HG03159 (cell line): Measurements from ENCODE around the gene ATOSA.

Source experiments
- ATAC-seq: cut with Tn5 transposase; IDR thresholded peaks from one replicate; pipeline ENCODE4 v1.9.1; 2021; ENCODE audit warnings: mild to moderate bottlenecking, moderate library complexity; ENCODE audit not compliant: unreplicated experiment

ATOSA gene

DNA sequence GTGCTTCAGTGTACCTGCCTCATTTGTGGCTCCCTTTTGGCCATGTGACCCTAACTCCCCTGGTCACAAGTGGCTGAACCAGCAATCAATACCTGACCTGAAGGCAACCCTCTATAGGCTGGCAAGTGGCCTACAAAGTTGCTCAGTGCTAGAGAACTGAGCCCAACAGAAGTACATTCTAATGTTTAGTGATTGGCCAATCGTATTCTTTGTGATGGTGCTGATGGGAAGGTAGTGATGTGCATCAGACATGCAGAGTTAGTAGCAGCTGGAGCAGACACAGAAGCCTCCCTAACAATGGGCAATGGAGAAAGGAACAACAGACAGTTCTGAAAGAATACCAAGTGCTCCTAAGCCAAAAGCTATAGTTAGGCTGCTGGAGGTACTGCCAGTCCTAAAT is 10.4 kb upstream of the ATOSA start:
- no peak for ATAC-seq

DNA sequence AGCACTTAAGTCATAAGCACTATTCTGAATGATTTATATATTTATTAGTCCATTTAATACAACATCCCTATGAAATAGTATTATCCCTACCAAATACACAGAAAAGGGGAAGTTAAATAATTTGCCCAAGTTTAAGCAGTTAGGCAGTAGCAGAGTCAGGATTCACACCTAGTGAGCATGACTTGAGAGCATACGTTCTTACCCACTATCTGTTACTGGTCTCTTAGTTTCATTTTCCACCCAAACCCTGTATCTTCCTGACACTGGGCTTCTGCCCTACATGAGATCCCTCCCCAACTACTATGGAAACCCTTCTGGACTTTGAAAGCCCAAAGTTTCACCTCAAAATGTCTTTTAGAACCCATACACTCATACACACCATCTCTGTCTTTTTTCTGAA is 4.4 kb upstream of the ATOSA start:
- peak; percentile 37 for ATAC-seq

- ATAC-seq: no peak
Observed at GRCh38 chr15:52682781-52683180, 3.6 kb upstream of the ATOSA start.

- ATAC-seq: no peak
Observed at GRCh38 chr15:52682200-52682599, 3.0 kb upstream of the ATOSA start.

DNA sequence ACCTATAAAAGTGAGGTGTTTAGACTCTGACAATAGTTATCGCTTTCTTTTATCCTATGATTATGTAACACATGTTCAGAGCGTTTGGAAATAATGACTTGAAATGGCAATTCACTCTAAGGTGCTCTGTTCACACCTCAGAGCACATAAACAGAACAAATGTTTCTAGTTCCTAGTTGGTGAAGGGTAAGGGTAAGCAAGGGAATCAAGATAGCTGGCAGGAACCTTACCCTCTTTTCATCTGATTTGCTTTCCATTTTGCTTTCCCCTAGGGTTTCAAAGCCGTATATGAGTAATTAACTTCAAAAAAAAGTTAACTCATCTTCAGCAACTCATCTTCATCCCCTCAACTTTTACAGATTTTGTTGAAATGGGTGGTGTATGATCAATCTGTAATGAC is 2.3 kb upstream of the ATOSA start:
- ATAC-seq: no peak

GRCh38 chr15:52680761-52681160 is 1.6 kb upstream of the ATOSA start:
- no peak for ATAC-seq

GRCh38 chr15:52680041-52680391 is 828 bp upstream of the ATOSA start:
- ATAC-seq: no peak

- peak; percentile 27 for ATAC-seq
Observed at GRCh38 chr15:52678468-52679231, 538 bp downstream of the ATOSA start.

DNA sequence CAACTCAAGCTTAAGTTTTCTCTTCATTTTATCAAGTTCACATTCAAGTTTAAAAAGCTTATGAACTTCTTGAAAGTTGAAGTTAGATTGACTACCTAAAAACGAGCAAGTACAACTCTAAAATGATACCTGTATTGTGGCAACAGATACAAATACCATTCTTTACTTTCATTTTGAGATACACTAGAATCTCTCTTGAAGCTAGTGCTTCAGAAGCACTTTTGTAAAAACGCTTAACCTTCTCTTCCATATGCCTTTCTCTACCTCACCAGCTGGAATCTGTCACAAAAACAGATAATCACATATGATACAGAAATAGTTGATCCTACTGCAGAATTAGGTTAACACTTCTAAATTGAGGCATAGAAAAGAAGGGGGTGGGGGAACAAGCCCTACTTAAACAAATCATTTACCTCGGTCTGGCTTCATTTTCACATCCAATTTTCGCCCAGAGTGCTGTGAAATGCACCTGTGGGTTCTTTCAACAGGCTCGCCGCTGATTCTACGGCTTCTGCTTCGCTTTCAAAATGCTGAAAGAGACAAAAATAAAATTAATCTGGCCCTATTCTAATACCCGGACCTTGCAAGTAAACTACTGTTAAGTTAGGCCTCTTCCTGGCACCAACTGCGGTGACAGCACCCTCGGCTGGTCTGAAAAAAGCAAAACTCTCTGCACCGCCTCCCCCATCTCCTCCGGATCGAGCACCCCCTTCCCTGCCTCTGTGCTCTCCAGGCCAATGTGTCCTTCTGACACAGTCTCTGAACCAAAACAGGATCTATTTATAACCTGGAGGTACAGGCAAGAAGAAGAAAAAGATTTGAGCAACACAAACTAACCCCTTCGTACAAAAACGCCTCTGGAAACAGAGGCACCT is 1.4 kb downstream of the ATOSA start:
- ATAC-seq: peak; percentile 27

DNA sequence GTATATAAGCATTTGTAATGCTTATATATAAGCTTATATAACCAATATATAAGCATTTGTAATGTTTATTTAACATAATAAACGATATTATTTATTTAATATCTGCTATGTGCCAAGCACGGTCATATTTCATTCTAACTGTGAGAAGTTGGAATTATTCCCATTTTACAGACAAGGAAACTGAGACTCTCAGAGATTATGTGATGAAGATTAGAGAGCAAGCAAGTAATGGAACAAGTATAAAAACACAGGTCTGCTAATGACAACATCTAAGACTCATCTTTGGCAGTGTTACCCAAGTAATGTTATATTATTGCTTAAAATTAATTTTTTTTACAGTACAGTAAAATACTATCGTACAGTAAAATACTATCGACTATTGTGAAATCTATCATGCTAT is 4.4 kb downstream of the ATOSA start:
- no peak for ATAC-seq

DNA sequence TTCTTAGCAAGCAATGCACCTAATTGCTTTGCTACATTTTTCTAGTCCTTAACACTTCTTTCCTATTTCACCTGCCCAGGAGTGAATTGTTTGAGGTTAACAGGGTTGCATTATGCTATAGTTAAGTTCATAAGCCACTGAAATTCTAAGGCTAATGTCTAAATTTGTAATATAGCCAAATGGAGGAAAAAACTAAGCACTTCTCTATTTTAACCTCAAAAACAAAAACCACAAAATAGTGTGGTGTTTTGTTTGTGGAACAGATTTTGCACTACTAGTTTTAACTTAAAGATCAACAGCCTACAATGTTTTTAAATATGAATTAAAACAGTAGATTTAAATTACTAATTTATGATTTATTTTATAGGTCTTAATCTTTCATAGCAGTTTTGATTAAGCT is 5.5 kb downstream of the ATOSA start:
- ATAC-seq: no peak

- ATAC-seq: no peak
Observed at GRCh38 chr15:52673312-52673711, 5.9 kb downstream of the ATOSA start.

GRCh38 chr15:52672661-52673060 is 6.5 kb downstream of the ATOSA start:
- ATAC-seq: no peak

- ATAC-seq: no peak
Observed at GRCh38 chr15:52670087-52670486, 9.1 kb downstream of the ATOSA start.

DNA sequence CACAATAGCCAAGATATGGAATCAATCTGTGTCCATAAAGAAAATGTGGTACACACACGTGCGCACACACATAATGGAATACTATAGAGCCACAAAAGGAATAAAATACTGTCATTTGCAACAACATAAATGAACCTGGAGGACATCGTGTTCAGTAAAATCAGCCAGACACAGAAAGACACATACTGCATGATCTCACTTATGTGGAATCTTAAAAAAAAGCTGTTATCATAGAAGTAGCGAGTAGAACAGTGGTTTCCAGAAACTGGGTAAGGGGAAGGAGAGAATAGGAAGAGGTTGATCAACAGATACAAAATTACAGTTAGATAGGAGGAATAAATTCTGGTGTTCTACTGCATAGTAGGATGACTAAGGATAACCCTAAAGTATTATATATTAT is 11.1 kb downstream of the ATOSA start:
- ATAC-seq: no peak

GRCh38 chr15:52667597-52667996 is 11.6 kb downstream of the ATOSA start:
- peak; percentile 86 for ATAC-seq

- no peak for ATAC-seq
Observed at GRCh38 chr15:52663536-52664294, 15.5 kb downstream of the ATOSA start.

DNA sequence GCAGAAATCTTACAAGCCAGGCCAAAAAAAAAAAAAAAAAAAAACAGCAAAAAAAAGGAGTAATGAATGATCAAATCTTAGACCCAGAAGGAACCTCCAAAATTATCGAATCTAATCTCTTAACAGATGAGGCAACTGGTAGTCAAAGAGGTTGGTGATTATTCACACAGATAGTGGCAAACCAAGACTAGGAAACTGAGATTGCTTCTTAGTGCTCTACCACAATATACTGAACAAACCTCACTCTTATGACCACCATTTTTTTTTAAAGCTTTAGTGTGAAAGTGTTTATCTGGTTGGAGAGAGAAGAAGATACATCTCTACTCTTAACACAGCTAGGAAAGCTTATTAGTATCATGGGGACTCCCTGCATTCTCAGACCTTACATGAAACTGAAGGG is 17.3 kb downstream of the ATOSA start:
- no peak for ATAC-seq

DNA sequence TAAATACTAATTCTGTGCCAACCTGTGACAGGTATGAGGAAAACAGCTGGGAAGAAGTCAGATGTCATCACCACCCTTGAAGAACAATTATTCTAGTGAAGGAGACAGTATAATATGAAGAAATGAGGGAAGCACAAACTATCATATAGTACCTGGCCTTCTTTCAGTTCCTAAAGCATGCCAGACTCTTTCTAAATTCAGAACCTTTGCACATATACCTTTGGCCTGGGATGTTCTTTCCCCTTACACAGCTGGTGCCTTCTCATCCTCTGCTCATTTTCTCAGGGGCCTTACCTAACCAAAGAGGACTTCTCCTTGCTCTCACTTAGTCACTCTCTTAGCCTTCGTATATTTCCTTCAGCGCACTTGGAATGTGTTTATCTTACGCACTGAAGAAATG is 19.0 kb downstream of the ATOSA start:
- ATAC-seq: no peak

DNA sequence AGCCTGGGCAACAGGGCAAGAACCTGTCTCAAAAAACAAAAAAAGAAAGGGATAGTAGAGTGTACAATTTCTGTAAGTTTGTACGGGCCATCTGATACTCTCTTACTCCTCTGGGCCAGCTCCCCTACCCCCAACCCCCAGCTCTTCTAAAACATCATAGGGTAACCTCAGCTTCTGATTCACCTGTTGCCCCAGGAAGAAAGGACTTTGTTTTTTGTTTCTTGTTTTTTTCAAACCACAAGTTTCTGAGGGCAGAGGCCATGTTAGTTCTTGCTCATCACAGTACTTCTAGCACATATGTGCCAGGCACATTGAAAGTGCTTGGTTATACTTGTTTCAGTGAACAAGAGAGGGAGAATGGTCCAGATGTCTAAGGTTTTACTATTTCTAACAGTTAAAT is 20.2 kb downstream of the ATOSA start:
- peak; percentile 85 for ATAC-seq

DNA sequence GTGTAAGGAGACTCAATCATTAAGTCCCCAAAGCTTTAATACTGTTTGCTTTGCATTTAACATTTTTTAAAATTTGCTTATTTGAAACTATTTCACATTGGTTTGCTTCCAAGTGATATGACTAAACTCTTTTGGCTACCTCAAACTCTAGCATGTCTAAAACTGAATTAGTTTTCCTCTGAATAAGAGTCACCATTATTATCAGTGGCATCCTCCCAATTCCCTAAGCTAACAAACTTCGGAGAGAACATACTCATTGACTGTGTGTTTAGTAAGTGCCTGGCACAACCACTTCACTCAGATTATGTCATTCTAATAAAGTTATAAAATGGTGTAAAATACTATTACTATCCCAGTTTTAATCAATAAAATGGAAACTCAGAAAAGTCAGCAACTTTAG is 21.9 kb downstream of the ATOSA start:
- ATAC-seq: no peak

DNA sequence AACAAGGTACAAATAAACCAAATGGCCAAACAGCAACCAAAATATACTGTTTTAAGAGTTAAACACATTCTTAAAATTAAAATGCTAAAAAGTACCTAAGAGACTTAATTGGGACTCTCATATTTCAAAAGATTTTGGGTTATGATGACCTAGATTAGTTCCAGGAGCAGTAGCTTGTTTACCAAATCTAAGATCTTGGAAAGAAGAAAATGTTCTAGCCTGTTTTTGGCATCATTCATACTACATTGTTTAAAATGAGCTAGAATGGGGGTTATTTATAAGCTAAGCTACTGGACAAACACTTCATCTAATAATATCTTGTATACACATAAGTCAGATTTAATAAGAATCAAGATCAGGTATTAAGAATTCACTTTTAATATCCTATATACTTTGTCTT is 22.8 kb downstream of the ATOSA start:
- no peak for ATAC-seq
